GM10266 (cell line): ENCODE measurements around the gene CSGALNACT2.

ENCODE experiments used
- DNase-seq: peaks from one replicate; pipeline ENCODE4 v3.0.0; 2012; ENCODE audit errors: extremely low spot score
- CTCF ChIP-seq: IDR thresholded peaks from 2 replicates; pipeline ENCODE4 v1.5.1; 2012; ENCODE audit warnings: mild to moderate bottlenecking, low read depth; ENCODE audit not compliant: control insufficient read depth, insufficient read depth; ENCODE audit errors: missing control alignments

Gene CSGALNACT2

GRCh38 chr10:43200538-43201390 lies 62.5 kb downstream of the CSGALNACT2 start:
- DNase-seq: peak; percentile 10
- no peak for TF ChIP-seq CTCF

- DNase-seq: no peak
- no peak for TF ChIP-seq CTCF
Measured at GRCh38 chr10:43201545-43202131, 63.4 kb downstream of the CSGALNACT2 start.

GRCh38 chr10:43202224-43202656 lies 64.0 kb downstream of the CSGALNACT2 start:
- TF ChIP-seq CTCF: peak; percentile 65
- DNase-seq: peak; percentile 83

GRCh38 chr10:43202657-43203447 lies 64.6 kb downstream of the CSGALNACT2 start:
- DNase-seq: peak; percentile 80
- no peak for TF ChIP-seq CTCF

- no peak for TF ChIP-seq CTCF
- DNase-seq: no peak
Measured at GRCh38 chr10:43203448-43204041, 65.3 kb downstream of the CSGALNACT2 start.

GRCh38 chr10:43204042-43204942 lies 66.0 kb downstream of the CSGALNACT2 start:
- no peak for TF ChIP-seq CTCF
- DNase-seq: no peak
